Measurements from ENCODE around the gene BMP7.
"Not testable (repeated sequence)": the region's sequence is repeated elsewhere in the genome, so short reads cannot be mapped to it uniquely, and the experiment has no call there.

The BMP7 gene

DNA sequence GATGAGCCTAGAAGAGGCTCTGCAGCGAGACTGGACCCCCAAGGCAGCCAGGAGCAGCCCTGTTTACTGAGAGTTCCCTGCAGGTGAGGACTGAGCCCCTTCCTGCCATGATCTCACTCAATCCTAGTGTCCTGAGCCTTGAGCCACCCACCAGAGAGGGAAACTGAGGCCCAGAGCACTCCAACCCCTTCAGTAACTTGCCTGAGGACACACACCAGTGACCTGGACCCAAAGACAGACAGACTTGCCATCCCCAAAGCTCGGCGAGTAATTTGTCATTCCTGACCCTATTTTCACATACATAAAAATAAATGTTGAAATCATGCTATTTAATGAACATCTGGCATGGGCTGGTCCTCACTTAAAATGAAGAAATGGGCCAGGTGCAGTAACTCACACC is 16.7 kb downstream of the BMP7 start:
- DNase-seq (ENCODE audit: low read depth) = no peak

DNA sequence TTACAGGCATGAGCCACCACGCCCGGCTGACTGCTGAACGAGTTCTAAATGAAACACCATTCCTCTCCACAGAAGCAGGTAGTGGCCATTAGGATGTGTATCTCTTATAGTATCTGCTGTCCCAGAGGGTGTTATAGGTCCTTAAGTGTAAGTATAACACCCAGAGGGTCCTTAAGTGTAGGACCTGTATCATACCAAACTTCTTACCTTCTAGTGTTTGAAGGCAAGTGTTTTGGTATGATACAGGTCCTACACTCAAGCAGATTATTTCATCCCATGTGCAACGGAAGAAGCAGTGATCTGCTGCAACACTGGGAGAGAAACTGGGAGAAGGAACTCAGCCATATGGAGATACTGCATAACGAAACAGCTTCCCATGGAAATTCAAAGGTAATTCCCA is 17.4 kb downstream of the BMP7 start:
- DNase-seq (ENCODE audit: low read depth) = no peak

DNA sequence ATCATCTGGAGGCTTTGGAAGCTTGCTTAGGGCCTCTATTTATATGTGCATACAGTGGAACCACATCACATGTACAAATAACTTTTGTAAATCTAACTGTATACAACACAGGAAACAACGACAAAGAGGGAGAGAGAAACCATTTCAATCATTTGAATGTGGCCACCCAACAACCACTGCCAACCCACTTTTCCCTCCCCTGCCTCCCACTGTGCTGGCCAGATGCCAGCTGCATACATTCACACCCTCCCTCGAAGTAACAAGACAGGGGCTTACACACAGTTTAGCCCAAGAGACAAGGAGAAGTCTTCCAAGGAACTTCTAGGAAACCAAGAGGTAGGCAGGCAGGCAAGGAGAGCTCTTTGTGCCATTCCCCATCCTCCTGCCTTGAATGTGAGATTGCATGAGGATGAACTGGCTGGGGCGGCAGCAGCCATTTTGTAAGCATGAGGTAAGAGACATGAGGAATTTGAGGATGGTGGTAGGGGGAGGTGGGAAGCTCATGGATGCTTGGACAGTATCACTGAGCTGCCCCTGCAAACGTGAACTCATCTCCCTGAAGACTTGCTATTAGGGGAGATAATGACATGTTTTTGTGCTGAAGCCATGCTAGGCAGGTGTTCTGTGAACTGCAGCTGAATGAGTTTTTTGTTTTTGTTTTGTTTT is 18.2 kb downstream of the BMP7 start:
- DNase-seq (ENCODE audit: low read depth) = no peak

- no peak for DNase-seq (ENCODE audit: low read depth)
Observed at GRCh38 chr20:57247292-57247965, 19.0 kb downstream of the BMP7 start.

DNA sequence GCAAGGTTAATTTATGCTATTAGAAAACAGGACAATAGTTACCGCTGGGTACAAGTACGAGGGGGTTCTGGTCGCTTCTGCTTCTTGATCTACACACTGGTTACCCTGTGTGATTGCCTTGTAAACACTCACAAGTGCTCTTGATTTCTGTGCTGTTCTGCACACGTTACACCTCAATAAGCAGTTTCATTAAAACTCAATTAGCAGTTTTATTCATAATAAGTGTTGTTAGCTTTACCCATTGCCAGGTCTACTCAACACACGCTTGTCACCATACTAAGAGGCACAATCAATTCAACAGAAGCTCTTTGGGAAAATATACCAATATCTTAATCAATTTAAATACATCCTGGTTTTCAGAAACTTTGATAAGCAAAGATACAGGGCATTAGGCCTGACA is 20.4 kb downstream of the BMP7 start:
- DNase-seq (ENCODE audit: low read depth) = no peak

DNA sequence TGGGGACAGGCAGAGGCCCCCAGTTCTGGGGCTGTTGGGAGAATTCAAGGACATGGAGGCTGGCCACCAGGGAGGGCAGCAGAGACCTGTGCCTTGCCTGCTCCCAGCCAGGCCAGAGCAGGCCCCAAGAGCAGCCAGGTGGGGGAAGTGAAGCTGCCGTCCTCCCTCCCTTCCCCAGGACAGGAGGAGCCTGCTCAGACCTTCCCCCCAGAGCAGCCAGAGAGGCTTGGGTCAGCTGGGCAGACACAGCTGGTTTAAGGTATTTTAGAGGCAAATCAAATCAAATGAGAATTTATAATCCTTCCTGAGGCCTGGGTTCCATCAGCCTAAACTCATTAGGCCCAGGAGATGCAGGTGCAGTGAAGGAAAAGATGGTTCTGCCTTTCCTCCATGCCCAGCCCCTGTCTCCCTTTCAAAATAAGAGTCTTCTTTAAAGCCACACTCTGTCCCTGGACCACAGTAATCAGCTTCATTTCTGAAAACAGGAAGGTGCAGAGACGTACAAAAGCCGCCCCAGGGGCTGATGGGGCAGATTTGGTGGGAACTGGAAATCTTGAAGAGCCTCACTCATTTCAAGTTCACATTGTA is 21.7 kb downstream of the BMP7 start:
- DNase-seq (ENCODE audit: low read depth) = no peak

GRCh38 chr20:57244221-57244585 is 22.2 kb downstream of the BMP7 start:
- no peak for DNase-seq (ENCODE audit: low read depth)

- DNase-seq (ENCODE audit: low read depth) = no peak
Observed at GRCh38 chr20:57243480-57244220, 22.8 kb downstream of the BMP7 start.

GRCh38 chr20:57242414-57242813 is 24.0 kb downstream of the BMP7 start:
- no peak for DNase-seq (ENCODE audit: low read depth)

DNA sequence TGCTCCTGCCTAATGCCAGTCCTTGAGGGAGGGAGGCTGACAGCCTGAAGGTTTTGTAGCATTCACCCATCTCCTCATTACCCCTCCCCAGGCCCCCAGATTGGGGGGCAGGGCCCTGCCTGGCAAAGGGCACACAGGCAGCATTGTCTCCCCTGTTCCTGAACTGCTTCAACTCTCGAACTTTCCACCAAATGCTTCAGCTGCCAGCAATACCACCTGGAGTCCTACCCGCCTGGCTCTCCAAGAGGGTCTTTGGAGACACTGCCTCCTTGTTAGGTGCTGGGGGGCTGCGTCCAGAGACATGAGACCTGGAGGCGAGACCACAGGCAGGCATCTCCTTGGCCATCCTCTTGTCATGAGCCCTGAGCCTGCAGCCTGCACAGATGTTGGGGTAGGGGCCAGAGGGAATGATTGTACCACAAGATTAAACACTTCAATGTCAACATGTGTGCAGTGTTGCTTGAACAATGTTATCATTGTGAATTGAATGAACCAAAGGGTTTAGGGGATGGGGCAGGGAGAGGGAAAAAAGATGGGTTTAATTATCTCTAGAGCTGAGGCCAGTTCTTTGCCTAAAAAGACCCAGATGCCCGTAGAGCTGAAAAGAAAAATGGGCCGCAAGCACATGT is 25.0 kb downstream of the BMP7 start:
- DNase-seq (ENCODE audit: low read depth) = no peak

DNA sequence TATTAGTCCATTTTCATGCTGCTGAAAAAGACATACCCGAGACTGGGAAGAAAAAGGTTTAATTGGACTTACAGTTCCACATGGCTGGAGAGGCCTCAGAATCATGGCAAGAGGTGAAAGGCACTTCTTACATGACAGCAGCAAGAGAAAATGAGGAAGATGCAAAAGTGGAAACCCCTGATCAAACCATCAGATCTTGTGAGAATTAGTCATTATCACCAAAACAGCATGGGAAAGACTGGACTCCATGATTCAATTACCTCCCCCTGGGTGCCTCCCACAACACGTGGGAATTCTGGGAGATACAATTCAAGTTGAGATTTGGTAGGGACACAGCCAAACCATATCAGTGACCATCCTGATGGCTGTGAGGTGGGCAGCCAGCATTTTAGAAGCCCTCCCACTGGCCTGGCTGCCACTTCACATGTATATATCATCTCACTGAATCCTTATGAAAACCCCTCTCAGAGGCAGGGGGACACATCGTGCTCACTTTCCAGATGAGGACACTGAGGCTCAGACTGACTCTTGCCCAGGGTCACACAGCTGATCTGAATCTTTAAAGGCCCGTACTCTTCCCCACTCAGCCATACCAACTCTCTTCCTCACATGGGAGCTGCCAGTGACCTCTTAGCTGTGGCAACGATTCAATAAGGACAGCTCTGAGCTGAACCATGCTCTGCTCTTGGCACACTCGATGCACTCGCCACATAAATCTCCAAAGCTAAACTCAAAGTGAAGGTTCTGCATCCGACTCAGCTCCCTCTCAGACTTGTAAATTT is 25.7 kb downstream of the BMP7 start:
- DNase-seq (ENCODE audit: low read depth) = no peak

GRCh38 chr20:57239725-57240124 is 26.7 kb downstream of the BMP7 start:
- DNase-seq (ENCODE audit: low read depth) = not testable (repeated sequence)

DNA sequence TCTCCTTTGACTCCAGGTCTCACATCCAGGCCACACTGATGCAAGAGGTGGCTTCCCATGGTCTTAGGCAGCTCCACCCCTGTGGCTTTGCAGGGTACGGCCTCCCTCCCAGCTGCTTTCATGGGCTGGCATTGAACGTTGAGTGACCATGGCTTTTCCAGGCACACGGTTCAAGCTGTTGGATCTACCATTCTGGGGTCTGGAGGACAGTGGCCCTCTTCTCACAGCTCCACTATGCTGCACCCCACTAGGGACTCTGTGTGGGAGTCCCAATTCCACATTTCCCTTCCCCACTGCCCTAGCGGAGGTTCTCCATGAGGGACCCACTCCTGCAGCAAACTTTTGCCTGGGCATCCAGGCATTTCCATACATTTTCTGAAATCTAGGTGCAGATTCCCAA is 27.1 kb downstream of the BMP7 start:
- DNase-seq (ENCODE audit: low read depth) = not testable (repeated sequence)

- DNase-seq (ENCODE audit: low read depth) = no peak
Observed at GRCh38 chr20:57238089-57238488, 28.4 kb downstream of the BMP7 start.

- no peak for DNase-seq (ENCODE audit: low read depth)
Observed at GRCh38 chr20:57237585-57237953, 28.9 kb downstream of the BMP7 start.

GRCh38 chr20:57236813-57237584 is 29.4 kb downstream of the BMP7 start:
- no peak for DNase-seq (ENCODE audit: low read depth)

- DNase-seq (ENCODE audit: low read depth) = no peak
Observed at GRCh38 chr20:57234556-57235251, 31.7 kb downstream of the BMP7 start.

- DNase-seq (ENCODE audit: low read depth) = no peak
Observed at GRCh38 chr20:57231951-57232428, 34.5 kb downstream of the BMP7 start.

GRCh38 chr20:57231161-57231560 is 35.3 kb downstream of the BMP7 start:
- DNase-seq (ENCODE audit: low read depth) = no peak

DNA sequence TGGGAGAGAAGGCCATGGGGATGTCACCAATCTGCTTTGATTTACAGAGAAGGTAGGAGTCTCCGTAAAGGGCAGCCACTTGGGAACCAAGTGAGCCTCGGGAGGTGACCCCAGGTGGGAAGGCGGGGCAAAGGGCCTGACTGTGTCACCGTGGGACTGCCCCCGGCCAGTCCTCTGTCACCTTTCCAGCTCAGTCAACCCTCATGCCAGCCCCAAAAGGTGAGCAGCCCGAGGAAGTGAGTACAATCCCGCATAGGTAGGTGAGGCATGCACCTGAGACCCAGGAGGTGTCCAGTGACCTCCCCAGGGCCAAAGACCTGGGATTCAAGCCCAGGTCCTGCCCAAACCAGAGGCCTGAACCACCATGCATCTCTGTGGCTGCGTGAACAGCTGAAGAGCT is 36.2 kb downstream of the BMP7 start:
- DNase-seq (ENCODE audit: low read depth) = no peak
